ENCODE results near the gene ADISSP. TPM values are rescaled to one million over a fixed set of nuclear protein-coding genes. Genes with fewer than 3 reads are reported as not detected.
A peak's percentile ranks its signal among the peaks of the same experiment; 100 is the strongest.

The ADISSP gene
- total RNA-seq: 10 to 100 TPM; 14.4 to 32.4 (median 22.2) TPM

GRCh38 chr20:3767427-3768341 is at the start of gene ADISSP:
Gene ADISSP (minus strand): TSS chr20:3767753. CDS start chr20:3760100, 7,653 bp downstream.
- peaks cover 0 to 51% (median 23%) of the 10 kb centered on the region in 4 donors for H3K4me1 ChIP-seq

GRCh38 chr20:3815703-3816315 is 48.3 kb upstream of the ADISSP start:
- H3K9me3 ChIP-seq: no peaks in the 10 kb centered on the region
- H3K4me1 ChIP-seq: peaks cover 3 to 44% (median 27%) of the 10 kb centered on the region in 4 donors
- no peak overlapping the region for H3K4me3 ChIP-seq
- no peaks in the 10 kb centered on the region for H3K36me3 ChIP-seq
- no peak overlapping the region for H3K27ac ChIP-seq
- DNase-seq (ENCODE audit: low spot score in 2 of 2): no peak
- H3K27me3 ChIP-seq: no peaks in the 10 kb centered on the region
- WGBS, 2 donors: 77 to 79% methylated on average over 9 of the region's 9 CpGs
- TF ChIP-seq CTCF (IDR thresholded peaks at IDR 0.05) (no peak), EP300 (IDR thresholded peaks at IDR 0.05) (no peak), POLR2A (IDR thresholded peaks at IDR 0.05) (no peak)

More at GRCh38 chr20:3767427-3768341, at the start of gene ADISSP:
- H3K27ac ChIP-seq: peak within 1 kb of the TSS; percentile 79 to 96 (median 90)
- peak within 1 kb of the TSS; percentile 67 to 83 (median 70) for H3K4me3 ChIP-seq
- 0% methylated on average over 48 to 76 of the region's 80 CpGs for WGBS, 2 donors
- DNase-seq (ENCODE audit: low spot score in 2 of 2): peak; percentile 96 to 97
- H3K27me3 ChIP-seq: no peaks in the 10 kb centered on the region
- H3K9me3 ChIP-seq: no peaks in the 10 kb centered on the region
- TF ChIP-seq POLR2A (IDR thresholded peaks at IDR 0.05) (peak; percentile 51 to 87), EP300 (IDR thresholded peaks at IDR 0.05) (peak; percentile 93 to 95), CTCF (IDR thresholded peaks at IDR 0.05) (peak in 2 of 5 experiments; percentile 14 to 21)
- H3K36me3 ChIP-seq: no peaks in the 10 kb centered on the region

GRCh38 chr20:3814928-3815495 is 47.5 kb upstream of the ADISSP start:
- TF ChIP-seq POLR2A (IDR thresholded peaks at IDR 0.05): no peak
- no peak for DNase-seq (ENCODE audit: low spot score in 2 of 2)
- Histone ChIP-seq H3K36me3 (no peaks in the 10 kb centered on the region), H3K4me1 (peaks cover 3 to 49% (median 30%) of the 10 kb centered on the region in 4 donors), H3K4me3 (no peak overlapping the region), H3K27me3 (no peaks in the 10 kb centered on the region), H3K9me3 (no peaks in the 10 kb centered on the region), H3K27ac (no peak overlapping the region)
- WGBS, 2 donors: 76 to 79% methylated on average over 7 of the region's 7 CpGs

GRCh38 chr20:3813848-3814581 is 46.5 kb upstream of the ADISSP start:
- no peak for DNase-seq (ENCODE audit: low spot score in 2 of 2)
- TF ChIP-seq EP300 (IDR thresholded peaks at IDR 0.05) (no peak), CTCF (IDR thresholded peaks at IDR 0.05) (no peak), POLR2A (IDR thresholded peaks at IDR 0.05) (no peak)
- H3K27me3 ChIP-seq: no peaks in the 10 kb centered on the region
- peak overlapping the region in 2 of 4 donors; percentile 90 to 96 for H3K27ac ChIP-seq
- no peaks in the 10 kb centered on the region for H3K36me3 ChIP-seq
- whole genome bisulfite sequencing, 2 donors: 86 to 94% methylated on average over 12 of the region's 12 CpGs
- peaks cover 3 to 47% (median 23%) of the 10 kb centered on the region in 4 donors for H3K4me1 ChIP-seq
- no peak overlapping the region for H3K4me3 ChIP-seq
- no peaks in the 10 kb centered on the region for H3K9me3 ChIP-seq

Measured in tibial nerve (tissue), 4 donors.